AG04449 (cell line): ENCODE data around the gene MCTP1.

Source experiments
- CTCF ChIA-PET: fragments of 350-600 bp; formaldehyde crosslinking; extraction: SDS; loops from one replicate; lab custom pipeline; 2021; ENCODE audit warnings: antibody characterized with exemption; lab: Yijun Ruan, JAX
- POLR2A ChIA-PET: fragments of 400-600, 350-600 bp; formaldehyde crosslinking; extraction: SDS; loops from one replicate; lab custom pipeline; 2020; ENCODE audit warnings: antibody characterized with exemption, inconsistent platforms; lab: Yijun Ruan, JAX
- DNase-seq: peaks from one replicate; pipeline ENCODE4 v3.0.0-alpha.2; 2010; ENCODE audit warnings: low read depth, low spot score
- H3K4me3 ChIP-seq: 2 replicates; pipeline ENCODE4 v1.5.1; 2011; ENCODE audit warnings: low read depth, mild to moderate bottlenecking, control low read depth, low read length
- CTCF ChIP-seq: IDR thresholded peaks from one replicate; pipeline ENCODE4 v1.5.1; 2011; ENCODE audit warnings: mild to moderate bottlenecking, moderate library complexity, low read length, control low read depth, inconsistent platforms; ENCODE audit not compliant: insufficient read depth; ENCODE audit errors: missing control alignments

MCTP1 gene

GRCh38 chr5:95063492-95063891, 221.4 kb downstream of the MCTP1 start:
- ChIA-PET CTCF (interaction anchor here (1.3 kb wide), 1 partner anchor 95 kb away, joined by 4 read pairs; no protein-coding TSS in a partner anchor), POLR2A (no interaction called here)
- TF ChIP-seq CTCF, result no peak
- no peak for DNase-seq
- H3K4me3 ChIP-seq, result no peak overlapping the region

GRCh38 chr5:95060098-95060497, 224.8 kb downstream of the MCTP1 start:
- DNase-seq, result no peak
- ChIA-PET CTCF (no interaction called here), POLR2A (no interaction called here)
- no peak overlapping the region for H3K4me3 ChIP-seq
- TF ChIP-seq CTCF, result no peak

GRCh38 chr5:95059636-95060035, 225.3 kb downstream of the MCTP1 start:
- no peak overlapping the region for H3K4me3 ChIP-seq
- no peak for DNase-seq
- POLR2A ChIA-PET, result no interaction called here
- CTCF ChIA-PET, result no interaction called here
- no peak for TF ChIP-seq CTCF

DNA sequence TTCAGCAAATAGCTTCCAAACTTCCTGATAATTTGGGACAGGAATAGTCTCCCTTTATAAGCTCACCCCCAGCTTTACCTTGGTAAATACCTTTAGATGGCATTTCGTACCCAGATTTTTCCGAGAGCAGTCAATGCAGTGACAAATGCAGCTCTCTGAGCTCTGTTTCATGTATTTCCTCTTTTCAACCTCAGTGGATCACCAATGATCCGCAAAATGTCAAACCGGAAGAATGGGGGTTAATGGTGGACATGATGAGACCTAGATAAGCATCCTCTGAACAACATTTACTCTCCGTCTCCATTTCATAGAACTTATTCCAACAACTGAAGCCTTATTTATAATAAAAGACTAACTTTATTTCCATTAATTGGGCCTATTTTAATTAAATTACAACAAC, 227.3 kb downstream of the MCTP1 start:
- ChIA-PET CTCF (no interaction called here), POLR2A (no interaction called here)
- no peak for TF ChIP-seq CTCF
- no peak for DNase-seq
- H3K4me3 ChIP-seq, result no peak overlapping the region

- ChIA-PET CTCF (interaction anchor here (0.9 kb wide), 1 partner anchor 84 kb away, joined by 3 read pairs; no protein-coding TSS in a partner anchor), POLR2A (no interaction called here)
- no peak for DNase-seq
Observed at GRCh38 chr5:95053253-95053652, 231.6 kb downstream of the MCTP1 start.

GRCh38 chr5:95050708-95051107, 234.2 kb downstream of the MCTP1 start:
- CTCF ChIA-PET, result no interaction called here
- no peak overlapping the region for H3K4me3 ChIP-seq
- TF ChIP-seq CTCF, result no peak
- POLR2A ChIA-PET, result no interaction called here
- DNase-seq, result no peak

More at GRCh38 chr5:95053253-95053652, 231.6 kb downstream of the MCTP1 start:
- H3K4me3 ChIP-seq, result no peak overlapping the region
- TF ChIP-seq CTCF, result no peak
